Embryonic facial prominence (tissue), 1 donor: ENCODE data around the gene MVD.

ENCODE experiments used
- DNase-seq: peaks from one replicate; pipeline ENCODE4 v3.0.0-alpha.2; 2016; ENCODE audit errors: extremely low spot score

MVD gene

GRCh38 chr16:88697116-88697830 lies 34.4 kb upstream of the MVD start:
- DNase-seq, result no peak

DNA sequence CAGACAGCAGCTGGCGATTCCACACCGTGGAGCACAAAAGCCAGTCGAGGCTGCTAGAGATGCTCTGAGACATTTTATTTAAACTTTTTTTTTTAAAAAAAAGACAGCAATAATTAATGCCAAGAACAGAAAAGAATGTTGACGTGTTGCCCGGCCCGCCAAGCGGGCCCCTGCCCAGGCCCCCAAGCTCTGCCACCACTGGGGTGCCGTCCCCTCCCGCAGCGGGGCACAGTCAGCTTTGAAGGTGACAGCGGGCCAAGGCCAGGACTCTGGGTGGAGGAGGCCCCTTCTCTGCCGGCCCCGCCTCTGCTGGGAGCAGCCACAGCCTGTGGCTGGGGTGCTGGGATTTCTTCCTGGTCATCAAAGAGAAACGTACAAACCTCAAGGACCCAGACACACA lies 33.5 kb upstream of the MVD start:
- DNase-seq, result no peak

DNA sequence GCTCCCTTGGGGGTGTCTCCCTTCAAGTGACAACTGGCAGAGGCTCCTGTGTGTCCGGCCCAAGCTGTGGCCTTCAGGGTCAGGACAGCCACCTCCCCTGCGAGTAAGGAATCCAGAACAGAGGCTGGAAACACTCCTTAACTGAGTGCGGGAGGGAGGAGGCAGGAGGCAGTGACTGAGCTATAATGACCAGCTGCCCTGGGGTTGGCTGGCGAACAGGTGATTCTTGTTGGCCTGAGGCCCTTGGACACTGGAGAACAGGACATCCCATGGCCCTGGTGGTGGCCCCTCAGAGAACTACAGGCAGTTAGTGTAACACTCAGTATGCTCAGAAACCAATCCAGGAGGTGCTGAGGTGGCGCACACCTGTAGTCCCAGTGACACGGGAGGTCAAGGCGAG lies 32.9 kb upstream of the MVD start:
- DNase-seq, result no peak

DNA sequence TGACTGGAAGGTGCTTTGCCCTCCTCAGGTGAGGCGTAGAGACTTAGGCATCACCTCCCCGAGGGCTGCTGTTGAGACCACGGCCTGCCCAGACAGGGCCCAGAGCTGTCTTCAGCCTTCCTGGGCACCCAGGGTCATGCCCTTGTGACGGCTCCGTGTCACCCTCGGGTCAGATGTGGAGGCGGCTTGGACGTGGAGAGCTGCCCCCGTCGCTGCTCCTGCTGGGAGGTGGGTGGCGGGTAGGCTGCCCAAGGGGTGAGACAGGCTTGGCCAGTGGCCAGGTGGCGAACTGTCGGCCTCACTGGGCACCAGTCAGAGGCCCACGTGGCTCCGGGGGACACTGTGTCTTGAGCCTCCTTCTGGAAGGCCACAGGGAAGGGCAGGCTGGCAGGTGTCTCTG lies 32.3 kb upstream of the MVD start:
- no peak for DNase-seq

- no peak for DNase-seq
These were observed 31.6 kb upstream of the MVD start for GRCh38 chr16:88694221-88695087.

GRCh38 chr16:88693420-88694177 lies 30.7 kb upstream of the MVD start:
- no peak for DNase-seq

DNA sequence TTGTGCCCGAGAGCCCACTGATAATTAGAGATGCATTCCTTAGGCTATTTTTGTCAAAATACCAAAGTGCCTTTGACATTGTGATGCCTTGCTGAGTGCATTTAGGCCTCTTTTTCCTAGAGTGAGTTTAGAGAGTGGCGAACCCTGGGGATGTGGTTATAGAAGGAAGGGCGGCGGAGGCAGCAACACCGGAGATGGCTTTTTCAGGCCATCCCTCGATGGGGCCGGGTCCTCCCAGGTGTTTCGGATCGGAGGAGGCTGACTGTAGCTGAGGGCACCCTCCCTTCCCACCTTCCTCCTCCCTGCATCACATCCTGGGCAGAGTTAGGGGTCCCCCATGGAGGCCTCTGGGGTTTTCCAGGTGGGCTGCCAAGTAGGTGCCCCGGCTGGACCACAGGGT lies 30.0 kb upstream of the MVD start:
- DNase-seq, result no peak

DNA sequence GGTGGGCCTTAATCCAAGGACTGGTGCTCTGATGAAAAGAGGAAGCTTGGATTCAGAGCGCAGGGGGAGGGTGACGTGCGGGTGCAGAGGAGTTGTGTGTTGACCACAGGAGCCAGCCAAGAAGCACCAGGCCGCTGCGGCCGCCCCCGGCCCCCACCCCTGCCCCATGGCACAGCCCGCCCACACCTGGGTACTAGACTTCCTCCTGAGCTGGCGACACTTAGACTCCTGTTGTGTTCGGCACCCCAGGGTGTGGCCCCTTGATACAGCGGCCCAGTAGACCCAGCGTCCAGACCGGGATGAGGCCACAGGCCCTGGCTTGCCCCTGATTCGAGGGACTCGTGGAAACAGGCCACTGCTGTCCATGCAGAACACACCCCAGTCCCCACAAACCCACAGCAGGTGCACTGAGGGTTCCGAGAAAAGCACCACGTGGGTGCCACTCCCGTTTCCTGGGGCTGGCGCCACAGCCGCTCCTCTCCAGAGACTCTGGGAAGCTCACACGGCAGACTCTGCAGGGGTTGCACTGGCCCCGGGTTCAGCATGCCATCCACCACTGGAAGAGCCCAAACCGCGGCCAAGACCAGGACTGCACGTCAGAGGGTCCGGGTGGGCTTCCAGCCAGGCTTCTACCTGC lies 29.2 kb upstream of the MVD start:
- no peak for DNase-seq

GRCh38 chr16:88691129-88691813 lies 28.4 kb upstream of the MVD start:
- DNase-seq, result no peak

GRCh38 chr16:88690341-88691128 lies 27.6 kb upstream of the MVD start:
- DNase-seq, result no peak

DNA sequence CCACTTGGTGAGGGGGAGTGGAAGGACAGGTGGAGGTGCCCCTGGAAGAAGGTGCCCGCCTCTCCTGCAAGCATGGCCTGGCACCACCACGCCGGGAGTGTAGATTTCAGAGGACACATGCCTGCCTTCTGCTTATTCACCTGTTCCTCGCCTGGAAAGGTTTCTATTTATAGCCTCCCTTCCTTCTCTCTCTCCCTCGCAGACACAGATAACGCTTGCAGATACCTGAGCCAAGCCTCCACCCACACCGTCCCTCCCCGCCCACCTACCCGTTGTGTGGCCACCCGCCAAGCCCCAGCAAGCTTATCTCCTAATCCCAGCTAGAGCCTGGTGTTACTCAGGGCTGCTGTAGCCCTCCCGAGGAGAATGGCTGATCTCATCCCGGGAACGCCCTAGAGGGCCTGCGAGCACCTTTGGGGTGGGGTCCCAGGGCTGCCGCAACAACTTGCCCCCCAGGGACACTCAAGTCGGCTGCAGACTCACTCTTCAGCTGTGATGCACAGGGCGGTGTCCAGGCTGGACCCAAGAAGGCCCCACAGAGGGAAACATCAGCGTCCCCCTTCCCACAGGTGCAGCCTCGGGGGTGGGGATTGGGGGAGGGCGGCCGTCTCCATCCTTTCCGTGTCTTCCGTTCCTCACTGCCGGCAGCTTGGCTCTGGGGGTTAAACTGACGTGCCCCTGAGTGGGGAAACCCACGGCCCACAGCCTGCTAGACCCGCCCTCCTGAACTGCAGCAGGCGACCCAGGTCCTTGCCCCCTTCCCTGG lies 25.3 kb upstream of the MVD start:
- no peak for DNase-seq

- no peak for DNase-seq
These were observed 24.8 kb upstream of the MVD start for GRCh38 chr16:88687676-88688012.

DNA sequence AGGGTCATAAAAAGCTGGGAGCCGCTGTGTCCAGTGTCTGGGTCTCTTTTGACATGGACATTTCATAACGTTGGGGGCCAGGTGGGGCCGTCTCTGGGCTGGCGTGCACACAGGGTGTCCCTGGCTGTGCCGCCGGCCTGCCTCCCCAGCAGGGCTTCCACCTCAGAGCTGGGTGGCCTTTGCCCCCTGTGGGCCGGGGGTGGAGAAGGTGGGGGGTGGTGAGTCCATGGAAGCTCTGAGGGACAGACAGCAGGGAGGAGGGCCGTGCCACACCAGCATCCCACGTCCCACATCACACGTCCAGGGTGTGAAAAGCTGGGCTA lies 24.3 kb upstream of the MVD start:
- DNase-seq, result no peak

- no peak for DNase-seq
These were observed 23.8 kb upstream of the MVD start, which contains the start of gene SNAI3 for GRCh38 chr16:88686439-88687253. Gene SNAI3, minus strand, starts transcription at chr16:88686507. Its CDS starts 101 bp downstream, at chr16:88686406.

GRCh38 chr16:88686062-88686438 lies 23.2 kb upstream of the MVD start:
- no peak for DNase-seq

GRCh38 chr16:88685156-88686061 lies 22.5 kb upstream of the MVD start:
- no peak for DNase-seq

DNA sequence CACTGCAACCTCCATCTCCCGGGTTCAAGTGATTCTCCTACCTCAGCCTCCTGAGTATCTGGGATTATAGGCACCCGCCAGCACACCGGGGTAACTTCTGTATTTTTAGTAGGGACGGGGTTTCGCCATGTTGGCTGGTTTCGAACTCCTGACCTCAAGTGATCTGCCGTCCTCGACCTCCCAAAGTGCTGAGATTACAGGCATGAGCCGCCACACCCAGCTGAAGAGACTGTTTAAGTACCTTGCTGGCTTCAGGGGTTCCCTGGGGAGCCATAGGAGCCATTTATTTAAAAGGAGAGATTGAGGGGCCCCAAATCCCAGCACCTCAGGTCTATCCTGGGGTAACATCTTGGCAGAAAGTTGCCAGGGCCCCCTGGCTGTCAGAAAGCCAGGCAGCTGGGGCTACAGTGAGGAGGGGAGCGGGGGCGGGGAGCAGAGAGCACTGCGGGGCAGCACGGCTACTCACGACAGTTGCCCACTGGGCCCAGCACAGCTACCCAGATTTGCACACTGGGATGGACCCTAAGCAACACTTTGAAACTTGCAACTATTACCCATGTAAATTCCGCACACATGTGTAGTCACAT lies 21.8 kb upstream of the MVD start:
- DNase-seq, result no peak
